Measurements from ENCODE around the gene CXCL10.

The CXCL10 gene

GRCh38 chr4:76036855-76037254 is 13.6 kb upstream of the CXCL10 start:
- TF ChIP-seq CTCF (IDR thresholded peaks at IDR 0.05) (no peak), ZFX (IDR thresholded peaks at IDR 0.05; ENCODE audit: borderline replicate concordance) (no peak)

GRCh38 chr4:76035799-76036380 is 12.6 kb upstream of the CXCL10 start, which contains the start of gene CXCL11:
Gene CXCL11 (minus strand): TSS chr4:76036070. CDS start chr4:76035987, 83 bp downstream.
- H3K27ac ChIP-seq = no peak within 1 kb of the TSS
- TF ChIP-seq CTCF (IDR thresholded peaks at IDR 0.05) (no peak), ZFX (IDR thresholded peaks at IDR 0.05; ENCODE audit: borderline replicate concordance) (no peak)

More at GRCh38 chr4:76036855-76037254, 13.6 kb upstream of the CXCL10 start:
- no peak overlapping the region for H3K27ac ChIP-seq

GRCh38 chr4:76035141-76035540 is 11.8 kb upstream of the CXCL10 start:
- no peak for TF ChIP-seq ZFX (IDR thresholded peaks at IDR 0.05; ENCODE audit: borderline replicate concordance)
- no peak overlapping the region for H3K27ac ChIP-seq

GRCh38 chr4:76029300-76029699 is 6.0 kb upstream of the CXCL10 start:
- TF ChIP-seq CTCF (IDR thresholded peaks at IDR 0.05) (no peak), ZFX (IDR thresholded peaks at IDR 0.05; ENCODE audit: borderline replicate concordance) (no peak)
- no peak overlapping the region for H3K27ac ChIP-seq

- no peak overlapping the region for H3K27ac ChIP-seq
- TF ChIP-seq CTCF (IDR thresholded peaks at IDR 0.05) (no peak), ZFX (IDR thresholded peaks at IDR 0.05; ENCODE audit: borderline replicate concordance) (no peak)
Measured at GRCh38 chr4:76028350-76028765, 5.1 kb upstream of the CXCL10 start.

GRCh38 chr4:76024065-76024464 is 768 bp upstream of the CXCL10 start:
- TF ChIP-seq ZFX (IDR thresholded peaks at IDR 0.05; ENCODE audit: borderline replicate concordance) (no peak), CTCF (IDR thresholded peaks at IDR 0.05) (no peak)
- no peak overlapping the region for H3K27ac ChIP-seq

- no peak overlapping the region for H3K27ac ChIP-seq
- TF ChIP-seq CTCF (IDR thresholded peaks at IDR 0.05) = no peak
- no peak for TF ChIP-seq ZFX (IDR thresholded peaks at IDR 0.05; ENCODE audit: borderline replicate concordance)
Measured at GRCh38 chr4:76022677-76023076, 620 bp downstream of the CXCL10 start.

GRCh38 chr4:76022031-76022430 is 1.3 kb downstream of the CXCL10 start:
- no peak overlapping the region for H3K27ac ChIP-seq
- TF ChIP-seq CTCF (IDR thresholded peaks at IDR 0.05) = no peak
- TF ChIP-seq ZFX (IDR thresholded peaks at IDR 0.05; ENCODE audit: borderline replicate concordance) = no peak
